ENCODE measurements around the gene TTLL4. TPM values are rescaled to one million over a fixed set of nuclear protein-coding genes. Genes with fewer than 3 reads are reported as not detected.
A peak's percentile ranks its signal among the peaks of the same experiment; 100 is the strongest.

Gene TTLL4
- total RNA-seq, 1 donor from 2014 or later: 20.7 TPM

GRCh38 chr2:218780851-218781690 lies 70.4 kb downstream of the TTLL4 start:
- peak overlapping the region; percentile 82 for H3K4me3 Mint-ChIP-seq (ENCODE audit: unreplicated experiment)
- TF ChIP-seq, protein P1, sequence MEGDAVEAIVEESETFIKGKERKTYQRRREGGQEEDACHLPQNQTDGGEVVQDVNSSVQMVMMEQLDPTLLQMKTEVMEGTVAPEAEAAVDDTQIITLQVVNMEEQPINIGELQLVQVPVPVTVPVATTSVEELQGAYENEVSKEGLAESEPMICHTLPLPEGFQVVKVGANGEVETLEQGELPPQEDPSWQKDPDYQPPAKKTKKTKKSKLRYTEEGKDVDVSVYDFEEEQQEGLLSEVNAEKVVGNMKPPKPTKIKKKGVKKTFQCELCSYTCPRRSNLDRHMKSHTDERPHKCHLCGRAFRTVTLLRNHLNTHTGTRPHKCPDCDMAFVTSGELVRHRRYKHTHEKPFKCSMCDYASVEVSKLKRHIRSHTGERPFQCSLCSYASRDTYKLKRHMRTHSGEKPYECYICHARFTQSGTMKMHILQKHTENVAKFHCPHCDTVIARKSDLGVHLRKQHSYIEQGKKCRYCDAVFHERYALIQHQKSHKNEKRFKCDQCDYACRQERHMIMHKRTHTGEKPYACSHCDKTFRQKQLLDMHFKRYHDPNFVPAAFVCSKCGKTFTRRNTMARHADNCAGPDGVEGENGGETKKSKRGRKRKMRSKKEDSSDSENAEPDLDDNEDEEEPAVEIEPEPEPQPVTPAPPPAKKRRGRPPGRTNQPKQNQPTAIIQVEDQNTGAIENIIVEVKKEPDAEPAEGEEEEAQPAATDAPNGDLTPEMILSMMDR (IDR thresholded peaks at IDR 0.05): no peak
- no peak for DNase-seq (ENCODE audit: low spot score)
- peaks cover 7% of the 10 kb centered on the region for H3K9me3 Mint-ChIP-seq (ENCODE audit: low read depth)
- H3K27me3 Mint-ChIP-seq (ENCODE audit: low read depth): peaks cover 3% of the 10 kb centered on the region
- H3K36me3 Mint-ChIP-seq (ENCODE audit: low read depth): peaks cover 10% of the 10 kb centered on the region
- H3K27ac Mint-ChIP-seq (ENCODE audit: unreplicated experiment): peak overlapping the region; percentile 19
- peaks cover 30% of the 10 kb centered on the region for H3K4me1 Mint-ChIP-seq (ENCODE audit: low read depth)

DNA sequence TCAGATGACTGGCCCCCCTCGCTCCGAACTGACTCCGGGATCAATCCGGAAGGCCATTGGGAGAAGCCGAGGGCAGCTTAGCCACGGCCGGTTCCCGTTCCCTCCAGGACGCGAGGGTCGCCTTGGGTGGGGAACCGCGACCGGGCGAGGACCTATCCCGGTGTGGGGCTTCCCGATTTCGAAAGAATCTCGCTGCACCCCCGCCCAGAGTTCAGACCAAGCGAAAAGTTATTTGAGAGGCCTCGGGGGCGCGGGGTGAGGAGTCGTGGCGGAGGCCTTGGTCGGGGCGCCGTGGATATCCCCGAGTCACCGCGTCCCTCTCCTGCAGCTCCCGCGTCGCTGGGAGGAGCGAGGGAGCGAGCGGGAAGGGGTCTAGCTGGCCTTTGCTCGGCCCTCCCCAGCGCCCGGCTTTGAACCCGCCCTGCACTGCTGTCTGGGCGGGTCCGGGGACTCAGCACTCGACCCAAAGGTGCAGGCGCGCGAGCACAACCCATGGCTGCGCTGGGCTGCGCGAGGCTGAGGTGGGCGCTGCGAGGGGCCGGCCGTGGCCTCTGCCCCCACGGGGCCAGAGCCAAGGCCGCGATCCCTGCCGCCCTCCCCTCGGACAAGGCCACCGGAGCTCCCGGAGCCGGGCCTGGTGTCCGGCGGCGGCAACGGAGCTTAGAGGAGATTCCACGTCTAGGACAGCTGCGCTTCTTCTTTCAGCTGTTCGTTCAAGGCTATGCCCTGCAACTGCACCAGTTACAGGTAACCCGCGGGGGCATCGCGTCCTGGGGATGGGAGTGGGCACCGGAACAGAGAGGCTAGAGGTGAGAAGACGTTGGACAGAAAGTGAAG lies 71.3 kb downstream of the TTLL4 start, which contains the start of gene CYP27A1:
TSS of gene CYP27A1 (plus strand) at position 457 of the 837 bp plus-strand sequence. CDS start at position 493, 36 bp downstream.
- H3K36me3 Mint-ChIP-seq (ENCODE audit: low read depth): peaks cover 6% of the 10 kb centered on the region
- peaks cover 5% of the 10 kb centered on the region for H3K9me3 Mint-ChIP-seq (ENCODE audit: low read depth)
- TF ChIP-seq, protein P1 (IDR thresholded peaks at IDR 0.05): no peak
- peak within 1 kb of the TSS; percentile 69 for H3K27ac Mint-ChIP-seq (ENCODE audit: unreplicated experiment)
- peak within 1 kb of the TSS; percentile 82 for H3K4me3 Mint-ChIP-seq (ENCODE audit: unreplicated experiment)
- H3K27me3 Mint-ChIP-seq (ENCODE audit: low read depth): peaks cover 3% of the 10 kb centered on the region
- H3K4me1 Mint-ChIP-seq (ENCODE audit: low read depth): peaks cover 30% of the 10 kb centered on the region
- DNase-seq (ENCODE audit: low spot score): no peak

DNA sequence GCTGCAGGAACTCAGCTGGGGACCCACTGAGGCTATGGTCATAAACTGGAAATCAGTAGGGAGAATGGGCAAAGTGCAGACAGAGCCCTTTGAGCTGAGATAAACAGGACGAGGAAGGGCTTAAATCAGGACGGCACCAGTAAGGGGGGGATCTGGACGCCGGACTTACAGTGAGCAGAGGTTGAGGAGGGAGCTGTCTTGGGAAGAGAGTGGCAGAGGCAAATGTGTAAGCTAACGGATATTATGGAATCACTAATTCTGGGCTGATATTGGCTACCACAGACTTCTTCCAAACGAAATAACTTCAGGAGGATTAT lies 71.9 kb downstream of the TTLL4 start:
- peak overlapping the region; percentile 69 for H3K27ac Mint-ChIP-seq (ENCODE audit: unreplicated experiment)
- H3K4me3 Mint-ChIP-seq (ENCODE audit: unreplicated experiment): peak overlapping the region; percentile 82
- peaks cover 2% of the 10 kb centered on the region for H3K9me3 Mint-ChIP-seq (ENCODE audit: low read depth)
- peaks cover 2% of the 10 kb centered on the region for H3K36me3 Mint-ChIP-seq (ENCODE audit: low read depth)
- TF ChIP-seq, protein P1 (IDR thresholded peaks at IDR 0.05): no peak
- peaks cover 30% of the 10 kb centered on the region for H3K4me1 Mint-ChIP-seq (ENCODE audit: low read depth)
- peaks cover 3% of the 10 kb centered on the region for H3K27me3 Mint-ChIP-seq (ENCODE audit: low read depth)
- no peak for DNase-seq (ENCODE audit: low spot score)

DNA sequence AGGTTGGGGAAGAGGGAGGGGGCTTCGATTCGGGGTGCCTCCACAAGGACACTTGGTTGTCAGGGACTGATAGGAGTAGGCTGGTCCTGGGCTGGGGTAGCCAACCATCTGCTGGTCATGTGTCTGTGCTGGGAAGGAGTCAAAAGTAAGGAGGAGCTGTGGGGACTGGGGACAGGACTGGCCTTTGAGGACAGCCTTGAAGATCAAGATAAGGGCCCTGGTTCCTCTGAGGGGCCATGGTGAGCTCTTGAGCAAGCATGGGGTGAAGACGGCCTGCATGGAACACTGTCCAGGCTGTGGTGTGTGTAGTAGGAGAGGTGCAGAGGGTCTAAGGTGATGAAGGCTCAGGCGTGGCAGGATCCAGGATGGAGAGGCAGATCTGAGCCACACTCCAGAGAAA lies 73.1 kb downstream of the TTLL4 start:
- peaks cover 3% of the 10 kb centered on the region for H3K27me3 Mint-ChIP-seq (ENCODE audit: low read depth)
- peaks cover 1% of the 10 kb centered on the region for H3K36me3 Mint-ChIP-seq (ENCODE audit: low read depth)
- H3K27ac Mint-ChIP-seq (ENCODE audit: unreplicated experiment): no peak overlapping the region
- no peak overlapping the region for H3K4me3 Mint-ChIP-seq (ENCODE audit: unreplicated experiment)
- H3K4me1 Mint-ChIP-seq (ENCODE audit: low read depth): peaks cover 30% of the 10 kb centered on the region
- TF ChIP-seq, protein P1 (IDR thresholded peaks at IDR 0.05): no peak
- peaks cover 9% of the 10 kb centered on the region for H3K9me3 Mint-ChIP-seq (ENCODE audit: low read depth)
- DNase-seq (ENCODE audit: low spot score): no peak

DNA sequence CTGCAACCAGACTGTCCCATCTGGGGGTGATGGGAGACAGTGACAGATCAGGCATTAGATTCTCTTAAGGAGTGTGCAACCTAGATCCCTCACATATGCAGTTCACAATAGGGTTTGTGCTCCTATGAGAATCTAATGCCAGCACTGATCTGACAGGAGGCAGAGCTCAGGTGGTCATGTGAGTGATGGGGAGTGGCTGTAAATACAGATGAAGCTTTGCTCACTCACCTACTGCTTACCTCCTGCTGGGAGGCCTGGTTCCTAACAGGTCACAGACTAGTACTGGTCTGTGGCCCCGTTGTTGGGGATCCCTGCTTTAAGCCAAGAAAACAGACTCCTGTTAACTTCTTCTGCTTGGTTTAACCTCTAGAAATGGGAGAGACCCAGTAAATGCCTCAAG lies 74.5 kb downstream of the TTLL4 start:
- no peak overlapping the region for H3K4me3 Mint-ChIP-seq (ENCODE audit: unreplicated experiment)
- peaks cover 30% of the 10 kb centered on the region for H3K4me1 Mint-ChIP-seq (ENCODE audit: low read depth)
- H3K9me3 Mint-ChIP-seq (ENCODE audit: low read depth): peaks cover 9% of the 10 kb centered on the region
- no peak overlapping the region for H3K27ac Mint-ChIP-seq (ENCODE audit: unreplicated experiment)
- TF ChIP-seq, protein P1 (IDR thresholded peaks at IDR 0.05): no peak
- no peak for DNase-seq (ENCODE audit: low spot score)
- H3K36me3 Mint-ChIP-seq (ENCODE audit: low read depth): no peaks in the 10 kb centered on the region
- peaks cover 3% of the 10 kb centered on the region for H3K27me3 Mint-ChIP-seq (ENCODE audit: low read depth)
